Thoracic aorta endothelial cell (primary cell): ENCODE results near the gene CGB7. TPM values are rescaled to one million over a fixed set of nuclear protein-coding genes. Genes with fewer than 3 reads are reported as not detected.

Experiments used
- small RNA-seq: library from RNA; depleted of rRNA; stranded (forward); fragments of <200 nt; gene quantifications from one replicate; pipeline ENCODE3, GENCODE V24; 2012
- total RNA-seq: library from RNA; depleted of rRNA; stranded (reverse); fragments of >200 nt; gene quantifications from 2 replicates; pipeline ENCODE4 v1.2.3, GENCODE V29; 2012

The CGB7 gene
- total RNA-seq, result 0.13 and 0.29 TPM in 2 replicates

GRCh38 chr19:49057636-49058234 is at the start of gene CGB7:
TSS of gene CGB7 (minus strand) at chr19:49057749. CDS start at chr19:49055375, 2,374 bp downstream.

GRCh38 chr19:49085020-49085867 is 27.7 kb upstream of the CGB7 start, which contains the start of gene SNRNP70:
TSS of gene SNRNP70 (plus strand) at chr19:49085451. CDS start at chr19:49086415, 964 bp downstream.

DNA sequence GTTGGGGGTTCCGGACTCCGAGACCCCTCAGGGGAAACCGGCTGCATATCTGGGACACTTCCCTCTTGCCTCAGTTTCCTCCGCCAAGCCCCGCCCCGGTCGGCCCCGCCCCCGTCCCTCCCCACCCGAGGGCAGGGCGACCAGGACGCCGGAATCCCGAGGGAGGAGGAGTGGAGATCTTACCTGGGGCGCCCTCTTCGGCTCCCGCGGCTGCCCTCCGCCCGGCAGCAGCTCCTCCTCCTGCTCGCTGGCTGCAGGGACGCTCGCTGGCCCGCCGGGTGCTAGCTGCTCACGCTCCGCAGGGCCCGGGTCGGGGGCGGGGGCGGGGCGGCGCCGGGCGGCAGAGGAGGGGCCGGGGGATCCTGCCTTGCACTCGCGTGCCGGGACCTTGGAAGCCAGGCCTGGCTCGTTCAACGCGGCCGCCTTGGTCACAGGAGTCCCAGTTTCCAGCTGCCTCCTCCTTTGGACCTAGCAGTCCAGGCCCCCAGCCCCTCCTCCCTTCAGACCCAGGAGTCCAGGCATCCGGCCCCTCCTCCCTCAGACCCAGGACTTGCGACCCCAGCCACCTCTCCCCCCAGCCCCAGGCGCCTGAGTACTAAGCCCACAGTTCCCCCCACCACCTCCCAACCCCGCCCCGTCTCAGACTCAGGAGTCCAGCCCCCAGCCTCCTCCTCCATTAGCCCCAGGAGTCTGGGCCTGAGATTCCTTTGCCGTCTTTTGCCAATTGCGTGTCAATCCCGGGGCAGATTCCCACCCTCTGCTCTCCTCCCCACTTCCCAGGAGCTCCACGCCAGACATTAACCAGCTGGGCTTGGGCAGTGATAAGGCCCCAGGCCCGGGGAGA is 7.4 kb upstream of the CGB7 start, which contains the start of gene NTF4:
TSS of gene NTF4 (minus strand) at position 51 of the 844 bp plus-strand sequence. CDS start 2,821 bp downstream, outside the sequence.

DNA sequence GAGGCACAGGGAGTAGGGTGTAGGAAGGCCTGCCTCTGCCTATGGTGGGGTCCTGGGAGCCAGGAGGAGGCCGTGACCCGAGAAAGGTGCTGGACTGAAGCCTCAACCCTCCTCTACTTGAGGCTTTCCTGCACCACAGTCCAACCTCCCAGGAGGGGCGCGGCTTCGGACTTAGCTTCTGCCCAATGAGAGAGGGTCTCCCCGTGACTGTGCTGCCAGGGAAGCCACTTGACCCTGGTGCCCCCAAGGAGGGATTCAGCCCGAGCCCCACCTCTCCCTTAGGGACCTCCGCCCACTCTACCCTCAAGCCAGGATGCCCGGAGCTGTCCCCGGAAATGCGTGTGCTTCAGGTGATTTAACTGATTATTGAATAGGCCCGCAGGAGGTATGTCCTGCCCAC is 8.5 kb downstream of the CGB7 start, which contains the start of gene CGB8:
TSS of gene CGB8 (minus strand) at position 101 of the 400 bp plus-strand sequence. CDS start 372 bp downstream, outside the sequence.

DNA sequence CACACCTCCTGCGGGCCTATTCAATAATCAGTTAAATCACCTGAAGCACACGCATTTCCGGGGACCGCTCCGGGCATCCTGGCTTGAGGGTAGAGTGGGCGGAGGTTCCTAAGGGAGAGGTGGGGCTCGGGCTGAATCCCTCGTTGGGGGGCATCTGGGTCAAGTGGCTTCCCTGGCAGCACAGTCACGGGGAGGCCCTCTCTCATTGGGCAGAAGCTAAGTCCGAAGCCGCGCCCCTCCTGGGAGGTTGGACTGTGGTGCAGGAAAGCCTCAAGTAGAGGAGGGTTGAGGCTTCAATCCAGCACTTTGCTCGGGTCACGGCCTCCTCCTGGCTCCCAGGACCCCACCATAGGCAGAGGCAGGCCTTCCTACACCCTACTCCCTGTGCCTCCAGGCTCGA is 14.0 kb downstream of the CGB7 start, which contains the start of gene CGB5:
TSS of gene CGB5 (plus strand) at position 301 of the 400 bp plus-strand sequence. CDS start 362 bp downstream, outside the sequence.

GRCh38 chr19:49036815-49037214 is 20.7 kb downstream of the CGB7 start, which contains the start of gene CGB1:
TSS of gene CGB1 (minus strand) at chr19:49036895. CDS start at chr19:49036711, 184 bp downstream.

DNA sequence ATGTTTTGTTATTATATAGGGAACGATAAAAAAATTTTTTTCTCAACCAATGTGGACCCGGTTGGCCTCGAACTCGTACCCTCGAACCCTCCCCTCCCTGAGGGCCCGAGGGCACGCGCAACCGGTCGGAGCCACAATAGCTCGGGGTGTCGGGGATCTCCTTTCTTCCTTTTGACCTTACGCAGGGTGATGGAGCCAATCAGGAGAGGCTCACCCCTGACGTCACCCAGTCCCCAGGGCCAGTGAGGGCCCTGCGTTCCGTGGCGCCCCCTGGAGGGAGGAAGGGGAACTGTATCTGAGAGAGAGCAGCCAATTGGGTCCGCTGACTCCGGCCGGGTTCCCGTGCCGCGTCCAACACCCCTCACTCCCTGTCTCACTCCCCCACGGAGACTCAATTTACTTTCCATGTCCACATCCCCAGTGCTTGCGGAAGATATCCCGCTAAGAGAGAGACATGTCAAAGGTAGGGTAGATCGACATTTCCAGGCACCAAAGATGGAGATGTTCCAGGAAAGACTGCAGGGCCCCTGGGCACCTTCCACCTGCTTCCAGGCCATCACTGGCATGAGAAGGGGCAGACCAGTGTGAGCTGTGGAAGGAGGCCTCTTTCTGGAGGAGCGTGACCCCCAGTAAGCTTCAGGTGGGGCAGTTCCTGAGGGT is 25.8 kb downstream of the CGB7 start, which contains the start of gene CGB2:
TSS of gene CGB2 (plus strand) at position 249 of the 660 bp plus-strand sequence. CDS start at position 455, 206 bp downstream.

DNA sequence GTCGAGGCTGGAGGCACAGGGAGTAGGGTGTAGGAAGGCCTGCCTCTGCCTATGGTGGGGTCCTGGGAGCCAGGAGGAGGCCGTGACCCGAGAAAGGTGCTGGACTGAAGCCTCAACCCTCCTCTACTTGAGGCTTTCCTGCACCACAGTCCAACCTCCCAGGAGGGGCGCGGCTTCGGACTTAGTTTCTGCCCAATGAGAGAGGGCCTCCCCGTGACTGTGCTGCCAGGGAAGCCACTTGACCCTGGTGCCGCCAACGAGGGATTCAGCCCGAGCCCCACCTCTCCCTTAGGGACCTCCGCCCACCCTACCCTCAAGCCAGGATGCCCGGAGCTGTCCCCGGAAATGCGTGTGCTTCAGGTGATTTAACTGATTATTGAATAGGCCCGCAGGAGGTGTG is 33.3 kb downstream of the CGB7 start, which contains the start of gene CGB3:
TSS of gene CGB3 (minus strand) at position 101 of the 400 bp plus-strand sequence. CDS start 362 bp downstream, outside the sequence.

DNA sequence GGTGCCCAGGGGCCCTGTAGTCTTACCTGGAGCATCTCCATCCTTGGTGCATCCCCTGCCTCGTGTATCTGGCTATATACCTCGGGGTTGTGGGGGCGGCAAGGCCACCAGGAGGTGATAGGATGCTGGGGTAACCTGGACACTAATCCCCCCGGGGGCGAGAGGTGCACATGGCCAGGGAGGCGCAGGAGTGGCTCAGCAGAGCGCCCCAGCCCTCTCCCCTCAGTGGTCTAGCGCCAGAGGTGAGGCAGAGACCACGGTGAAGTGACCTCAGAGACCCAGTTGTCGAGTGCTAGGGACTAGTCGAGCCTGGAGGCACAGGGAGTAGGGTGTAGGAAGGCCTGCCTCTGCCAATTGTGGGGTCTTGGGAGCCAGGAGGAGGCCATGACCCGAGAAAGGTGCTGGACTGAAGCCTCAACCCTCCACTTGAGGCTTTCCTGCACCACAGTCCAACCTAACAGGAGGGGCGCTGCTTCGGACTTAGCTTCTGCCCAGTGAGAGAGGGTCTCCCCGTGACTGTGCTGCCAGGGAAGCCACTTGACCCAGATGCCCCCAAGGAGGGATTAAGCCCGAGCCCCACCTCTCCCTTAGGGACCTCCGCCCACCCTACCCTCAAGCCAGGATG is 40.4 kb downstream of the CGB7 start, which contains the start of gene LHB:
TSS of gene LHB (minus strand) at position 51 of the 625 bp plus-strand sequence. CDS start at position 41, 10 bp downstream.

Small RNA genes within 50 kb of the gene (small RNA-seq; reads per million reads assigned to genes)
- gene MIR6798 (not detected), gene RN7SL708P (not detected)

Other genes starting within 250 kb of the CGB7 start
- gene BCAT2, start 246.7 kb downstream of the CGB7 start, total RNA-seq, result 34.8 and 44.5 TPM in 2 replicates
- 2.7 and 6.2 TPM in 2 replicates for gene HSD17B14, start 221.3 kb downstream of the CGB7 start, total RNA-seq
- gene PLEKHA4, start 189.1 kb downstream of the CGB7 start, total RNA-seq, result 4.4 and 5.6 TPM in 2 replicates
- 35.7 and 43.0 TPM in 2 replicates for gene PPP1R15A, start 185.3 kb downstream of the CGB7 start, total RNA-seq
- gene TULP2, start 159.0 kb downstream of the CGB7 start, total RNA-seq, result 0.40 TPM in 1 of 2 replicates, not detected in the other
- 193 and 203 TPM in 2 replicates for gene NUCB1, start 157.4 kb downstream of the CGB7 start, total RNA-seq
- gene DHDH, start 124.0 kb downstream of the CGB7 start, total RNA-seq, result not detected in 2 replicates
- 81.7 and 89.2 TPM in 2 replicates for gene BAX, start 102.9 kb downstream of the CGB7 start, total RNA-seq
- 1,330 and 1,646 TPM in 2 replicates for gene FTL, start 92.4 kb downstream of the CGB7 start, total RNA-seq
- 45.9 and 46.9 TPM in 2 replicates for gene GYS1, start 64.4 kb downstream of the CGB7 start, total RNA-seq
- 152 and 220 TPM in 2 replicates for gene RUVBL2, start 63.9 kb downstream of the CGB7 start, total RNA-seq
- not detected in 2 replicates for gene LHB, start 40.7 kb downstream of the CGB7 start, total RNA-seq
- not detected in 2 replicates for gene CGB3, start 33.4 kb downstream of the CGB7 start, total RNA-seq
- not detected in 2 replicates for gene CGB2, start 25.9 kb downstream of the CGB7 start, total RNA-seq
- not detected in 2 replicates for gene CGB1, start 20.9 kb downstream of the CGB7 start, total RNA-seq
- 0.22 TPM in 1 of 2 replicates, not detected in the other for gene CGB5, start 13.9 kb downstream of the CGB7 start, total RNA-seq
- gene CGB8, start 8.6 kb downstream of the CGB7 start, total RNA-seq, result not detected in 2 replicates
- not detected in 2 replicates for gene NTF4, start 7.1 kb upstream of the CGB7 start, total RNA-seq
- gene KCNA7, start 14.9 kb upstream of the CGB7 start, total RNA-seq, result not detected in 2 replicates
- gene SNRNP70, start 27.7 kb upstream of the CGB7 start, total RNA-seq, result 169 and 205 TPM in 2 replicates
- 0.93 and 1.1 TPM in 2 replicates for gene LIN7B, start 56.6 kb upstream of the CGB7 start, total RNA-seq
- 0.80 and 0.93 TPM in 2 replicates for gene C19orf73, start 61.4 kb upstream of the CGB7 start, total RNA-seq
- 1.7 and 3.2 TPM in 2 replicates for gene PPFIA3, start 61.8 kb upstream of the CGB7 start, total RNA-seq
- gene HRC, start 97.6 kb upstream of the CGB7 start, total RNA-seq, result not detected in 2 replicates
- 14.1 and 16.5 TPM in 2 replicates for gene TRPM4, start 100.0 kb upstream of the CGB7 start, total RNA-seq